Measurements from ENCODE around the gene ZBTB8OS.

DNA sequence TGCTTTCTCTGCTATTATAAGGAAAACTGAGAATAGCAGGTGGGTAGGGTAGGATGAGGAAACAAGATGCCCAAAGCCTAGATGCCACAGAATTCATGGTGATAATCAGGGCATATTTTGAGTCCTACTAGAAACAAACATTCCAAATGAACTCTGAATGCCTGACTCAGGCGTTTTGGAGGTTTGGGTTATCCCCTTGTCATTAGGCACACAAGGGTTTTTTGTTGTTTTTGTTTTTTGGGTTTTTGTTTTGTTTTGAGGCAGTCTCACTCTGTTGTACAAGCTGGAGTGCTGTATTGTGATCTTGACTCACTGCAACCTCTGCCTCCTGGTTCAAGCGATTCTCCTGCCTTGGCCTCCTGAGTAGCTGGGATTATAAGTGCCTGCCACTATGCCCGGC lies 33.0 kb upstream of the ZBTB8OS start:
- TF ChIP-seq POLR2A (IDR thresholded peaks at IDR 0.05), result no peak
- TF ChIP-seq, protein P1, sequence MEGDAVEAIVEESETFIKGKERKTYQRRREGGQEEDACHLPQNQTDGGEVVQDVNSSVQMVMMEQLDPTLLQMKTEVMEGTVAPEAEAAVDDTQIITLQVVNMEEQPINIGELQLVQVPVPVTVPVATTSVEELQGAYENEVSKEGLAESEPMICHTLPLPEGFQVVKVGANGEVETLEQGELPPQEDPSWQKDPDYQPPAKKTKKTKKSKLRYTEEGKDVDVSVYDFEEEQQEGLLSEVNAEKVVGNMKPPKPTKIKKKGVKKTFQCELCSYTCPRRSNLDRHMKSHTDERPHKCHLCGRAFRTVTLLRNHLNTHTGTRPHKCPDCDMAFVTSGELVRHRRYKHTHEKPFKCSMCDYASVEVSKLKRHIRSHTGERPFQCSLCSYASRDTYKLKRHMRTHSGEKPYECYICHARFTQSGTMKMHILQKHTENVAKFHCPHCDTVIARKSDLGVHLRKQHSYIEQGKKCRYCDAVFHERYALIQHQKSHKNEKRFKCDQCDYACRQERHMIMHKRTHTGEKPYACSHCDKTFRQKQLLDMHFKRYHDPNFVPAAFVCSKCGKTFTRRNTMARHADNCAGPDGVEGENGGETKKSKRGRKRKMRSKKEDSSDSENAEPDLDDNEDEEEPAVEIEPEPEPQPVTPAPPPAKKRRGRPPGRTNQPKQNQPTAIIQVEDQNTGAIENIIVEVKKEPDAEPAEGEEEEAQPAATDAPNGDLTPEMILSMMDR (IDR thresholded peaks at IDR 0.05), result no peak

Data from lower leg skin (tissue), 3 donors.